ENCODE results near the gene MYZAP.
A peak's percentile ranks its signal among the peaks of the same experiment; 100 is the strongest.

DNA sequence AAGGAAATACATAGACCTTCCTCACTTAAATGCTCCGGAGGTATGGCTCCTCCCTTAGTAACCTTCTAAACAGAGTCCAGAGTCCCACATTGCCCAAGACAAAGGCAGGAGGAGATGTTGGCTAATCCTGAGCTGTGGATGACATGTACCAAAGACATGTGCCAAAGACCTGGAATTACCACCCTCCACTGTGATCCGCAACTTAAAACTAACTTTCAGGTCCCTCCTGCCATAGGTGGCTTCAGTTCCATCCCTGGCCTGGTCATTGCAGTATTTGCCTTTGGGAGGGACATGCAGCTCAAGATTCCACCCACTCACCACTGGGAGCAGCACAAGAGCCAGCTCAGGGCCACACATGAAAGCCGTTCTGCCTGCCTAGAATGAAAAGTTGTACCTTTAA is 28.0 kb downstream of the MYZAP start:
- TF ChIP-seq GTF2F1 (IDR thresholded peaks at IDR 0.05; ENCODE audit: borderline replicate concordance, low read depth, low read length): no peak
- TF ChIP-seq, protein P1, sequence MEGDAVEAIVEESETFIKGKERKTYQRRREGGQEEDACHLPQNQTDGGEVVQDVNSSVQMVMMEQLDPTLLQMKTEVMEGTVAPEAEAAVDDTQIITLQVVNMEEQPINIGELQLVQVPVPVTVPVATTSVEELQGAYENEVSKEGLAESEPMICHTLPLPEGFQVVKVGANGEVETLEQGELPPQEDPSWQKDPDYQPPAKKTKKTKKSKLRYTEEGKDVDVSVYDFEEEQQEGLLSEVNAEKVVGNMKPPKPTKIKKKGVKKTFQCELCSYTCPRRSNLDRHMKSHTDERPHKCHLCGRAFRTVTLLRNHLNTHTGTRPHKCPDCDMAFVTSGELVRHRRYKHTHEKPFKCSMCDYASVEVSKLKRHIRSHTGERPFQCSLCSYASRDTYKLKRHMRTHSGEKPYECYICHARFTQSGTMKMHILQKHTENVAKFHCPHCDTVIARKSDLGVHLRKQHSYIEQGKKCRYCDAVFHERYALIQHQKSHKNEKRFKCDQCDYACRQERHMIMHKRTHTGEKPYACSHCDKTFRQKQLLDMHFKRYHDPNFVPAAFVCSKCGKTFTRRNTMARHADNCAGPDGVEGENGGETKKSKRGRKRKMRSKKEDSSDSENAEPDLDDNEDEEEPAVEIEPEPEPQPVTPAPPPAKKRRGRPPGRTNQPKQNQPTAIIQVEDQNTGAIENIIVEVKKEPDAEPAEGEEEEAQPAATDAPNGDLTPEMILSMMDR (IDR thresholded peaks at IDR 0.05; ENCODE audit: control extremely low read depth in 1 of 3, insufficient read depth in 1 of 3, low read depth in 1 of 3, low read length in 3 of 3): peak; percentile 28 to 39 (median 35); a peak in 3 of 4 replicates
- TF ChIP-seq CEBPB (IDR thresholded peaks at IDR 0.05; ENCODE audit: low read depth, low read length): no peak
- no peak for TF ChIP-seq EP300 (IDR thresholded peaks at IDR 0.05; ENCODE audit: borderline replicate concordance in 1 of 2, low read depth in 2 of 2, low read length in 2 of 2)
- TF ChIP-seq, protein P2, sequence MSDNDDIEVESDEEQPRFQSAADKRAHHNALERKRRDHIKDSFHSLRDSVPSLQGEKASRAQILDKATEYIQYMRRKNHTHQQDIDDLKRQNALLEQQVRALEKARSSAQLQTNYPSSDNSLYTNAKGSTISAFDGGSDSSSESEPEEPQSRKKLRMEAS (IDR thresholded peaks at IDR 0.05): no peak
- no peak for TF ChIP-seq POLR2A (IDR thresholded peaks at IDR 0.05; ENCODE audit: control extremely low read depth in 1 of 2, low read depth in 2 of 2, low read length in 2 of 2)

Data from H1 (cell line).